ENCODE measurements around the gene XYLT2. TPM values are rescaled to one million over a fixed set of nuclear protein-coding genes. Genes with fewer than 3 reads are reported as not detected.
A peak's percentile ranks its signal among the peaks of the same experiment; 100 is the strongest.

Gene XYLT2
- total and polyA plus RNA-seq, 2 of the 13 experiments (the other 11 are each of a cell fraction or from before 2014, with no cell fraction given) = 17.0 to 22.1 TPM

DNA sequence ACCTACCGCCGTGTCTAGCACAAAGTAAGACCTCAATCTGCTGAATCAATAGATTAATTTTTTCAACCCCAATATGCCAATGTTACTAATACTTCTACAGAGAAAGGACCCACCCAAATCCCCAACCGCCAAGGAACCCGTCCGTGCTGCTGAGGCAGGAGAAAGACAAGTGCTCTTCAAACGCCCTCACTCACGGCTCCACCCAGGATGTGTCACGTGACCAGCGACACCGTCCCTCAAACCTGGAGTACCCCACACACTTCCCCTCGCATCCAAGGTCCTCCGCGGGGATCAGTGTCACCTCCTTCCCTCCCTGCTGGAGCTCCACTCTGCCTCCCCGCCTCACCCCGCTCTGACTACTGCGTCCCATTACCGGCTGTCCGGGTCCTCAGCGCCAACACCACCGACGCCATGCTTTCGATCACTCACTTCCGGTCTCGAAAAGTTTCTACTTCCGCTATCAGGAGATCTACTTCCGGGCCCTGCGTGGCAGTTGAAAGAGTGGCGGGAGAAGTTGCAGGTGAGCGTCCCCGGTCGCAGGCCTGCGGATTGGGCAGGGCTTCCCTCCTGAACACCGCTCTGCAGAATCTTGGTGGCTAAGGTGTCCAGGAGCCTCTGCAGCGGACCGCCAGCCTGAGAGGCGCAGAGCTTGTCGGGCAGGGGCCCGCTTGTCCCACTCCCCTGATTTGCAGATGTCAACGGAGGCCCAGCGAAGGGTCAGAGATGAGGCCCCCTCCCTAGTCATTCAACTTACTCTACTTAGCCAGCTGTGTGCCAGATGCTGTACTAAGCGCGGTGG, 27.0 kb downstream of the XYLT2 start, which contains the start of the genes EME1 and MRPL27 (continued):
- TF ChIP-seq, protein P1, sequence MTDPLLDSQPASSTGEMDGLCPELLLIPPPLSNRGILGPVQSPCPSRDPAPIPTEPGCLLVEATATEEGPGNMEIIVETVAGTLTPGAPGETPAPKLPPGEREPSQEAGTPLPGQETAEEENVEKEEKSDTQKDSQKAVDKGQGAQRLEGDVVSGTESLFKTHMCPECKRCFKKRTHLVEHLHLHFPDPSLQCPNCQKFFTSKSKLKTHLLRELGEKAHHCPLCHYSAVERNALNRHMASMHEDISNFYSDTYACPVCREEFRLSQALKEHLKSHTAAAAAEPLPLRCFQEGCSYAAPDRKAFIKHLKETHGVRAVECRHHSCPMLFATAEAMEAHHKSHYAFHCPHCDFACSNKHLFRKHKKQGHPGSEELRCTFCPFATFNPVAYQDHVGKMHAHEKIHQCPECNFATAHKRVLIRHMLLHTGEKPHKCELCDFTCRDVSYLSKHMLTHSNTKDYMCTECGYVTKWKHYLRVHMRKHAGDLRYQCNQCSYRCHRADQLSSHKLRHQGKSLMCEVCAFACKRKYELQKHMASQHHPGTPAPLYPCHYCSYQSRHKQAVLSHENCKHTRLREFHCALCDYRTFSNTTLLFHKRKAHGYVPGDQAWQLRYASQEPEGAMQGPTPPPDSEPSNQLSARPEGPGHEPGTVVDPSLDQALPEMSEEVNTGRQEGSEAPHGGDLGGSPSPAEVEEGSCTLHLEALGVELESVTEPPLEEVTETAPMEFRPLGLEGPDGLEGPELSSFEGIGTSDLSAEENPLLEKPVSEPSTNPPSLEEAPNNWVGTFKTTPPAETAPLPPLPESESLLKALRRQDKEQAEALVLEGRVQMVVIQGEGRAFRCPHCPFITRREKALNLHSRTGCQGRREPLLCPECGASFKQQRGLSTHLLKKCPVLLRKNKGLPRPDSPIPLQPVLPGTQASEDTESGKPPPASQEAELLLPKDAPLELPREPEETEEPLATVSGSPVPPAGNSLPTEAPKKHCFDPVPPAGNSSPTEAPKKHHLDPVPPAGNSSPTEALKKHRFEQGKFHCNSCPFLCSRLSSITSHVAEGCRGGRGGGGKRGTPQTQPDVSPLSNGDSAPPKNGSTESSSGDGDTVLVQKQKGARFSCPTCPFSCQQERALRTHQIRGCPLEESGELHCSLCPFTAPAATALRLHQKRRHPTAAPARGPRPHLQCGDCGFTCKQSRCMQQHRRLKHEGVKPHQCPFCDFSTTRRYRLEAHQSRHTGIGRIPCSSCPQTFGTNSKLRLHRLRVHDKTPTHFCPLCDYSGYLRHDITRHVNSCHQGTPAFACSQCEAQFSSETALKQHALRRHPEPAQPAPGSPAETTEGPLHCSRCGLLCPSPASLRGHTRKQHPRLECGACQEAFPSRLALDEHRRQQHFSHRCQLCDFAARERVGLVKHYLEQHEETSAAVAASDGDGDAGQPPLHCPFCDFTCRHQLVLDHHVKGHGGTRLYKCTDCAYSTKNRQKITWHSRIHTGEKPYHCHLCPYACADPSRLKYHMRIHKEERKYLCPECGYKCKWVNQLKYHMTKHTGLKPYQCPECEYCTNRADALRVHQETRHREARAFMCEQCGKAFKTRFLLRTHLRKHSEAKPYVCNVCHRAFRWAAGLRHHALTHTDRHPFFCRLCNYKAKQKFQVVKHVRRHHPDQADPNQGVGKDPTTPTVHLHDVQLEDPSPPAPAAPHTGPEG (CRISPR knock-in tag; IDR thresholded peaks at IDR 0.05) = no peak
- TF ChIP-seq MTF2 (CRISPR knock-in tag; IDR thresholded peaks at IDR 0.05; ENCODE audit: borderline replicate concordance) (no peak), STAG1 (CRISPR knock-in tag; IDR thresholded peaks at IDR 0.05) (no peak), SIN3B (IDR thresholded peaks at IDR 0.05; ENCODE audit: low read length) (peak; percentile 99), KDM4B (CRISPR knock-in tag; IDR thresholded peaks at IDR 0.05) (peak; percentile 96), YEATS4 (CRISPR knock-in tag; IDR thresholded peaks at IDR 0.05; ENCODE audit: borderline replicate concordance) (peak; percentile 98), ZNF34 (CRISPR knock-in tag; IDR thresholded peaks at IDR 0.05; ENCODE audit: borderline replicate concordance) (peak; percentile 96), TCF12 (IDR thresholded peaks at IDR 0.05) (no peak), TCF12 (CRISPR knock-in tag; IDR thresholded peaks at IDR 0.05) (peak; percentile 62; the same call in 1 of the 2 replicates)
- TF ChIP-seq, protein P2, sequence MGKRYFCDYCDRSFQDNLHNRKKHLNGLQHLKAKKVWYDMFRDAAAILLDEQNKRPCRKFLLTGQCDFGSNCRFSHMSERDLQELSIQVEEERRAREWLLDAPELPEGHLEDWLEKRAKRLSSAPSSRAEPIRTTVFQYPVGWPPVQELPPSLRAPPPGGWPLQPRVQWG (CRISPR knock-in tag; IDR thresholded peaks at IDR 0.05; ENCODE audit: borderline replicate concordance, low read depth) = no peak
- TF ChIP-seq, protein P3, sequence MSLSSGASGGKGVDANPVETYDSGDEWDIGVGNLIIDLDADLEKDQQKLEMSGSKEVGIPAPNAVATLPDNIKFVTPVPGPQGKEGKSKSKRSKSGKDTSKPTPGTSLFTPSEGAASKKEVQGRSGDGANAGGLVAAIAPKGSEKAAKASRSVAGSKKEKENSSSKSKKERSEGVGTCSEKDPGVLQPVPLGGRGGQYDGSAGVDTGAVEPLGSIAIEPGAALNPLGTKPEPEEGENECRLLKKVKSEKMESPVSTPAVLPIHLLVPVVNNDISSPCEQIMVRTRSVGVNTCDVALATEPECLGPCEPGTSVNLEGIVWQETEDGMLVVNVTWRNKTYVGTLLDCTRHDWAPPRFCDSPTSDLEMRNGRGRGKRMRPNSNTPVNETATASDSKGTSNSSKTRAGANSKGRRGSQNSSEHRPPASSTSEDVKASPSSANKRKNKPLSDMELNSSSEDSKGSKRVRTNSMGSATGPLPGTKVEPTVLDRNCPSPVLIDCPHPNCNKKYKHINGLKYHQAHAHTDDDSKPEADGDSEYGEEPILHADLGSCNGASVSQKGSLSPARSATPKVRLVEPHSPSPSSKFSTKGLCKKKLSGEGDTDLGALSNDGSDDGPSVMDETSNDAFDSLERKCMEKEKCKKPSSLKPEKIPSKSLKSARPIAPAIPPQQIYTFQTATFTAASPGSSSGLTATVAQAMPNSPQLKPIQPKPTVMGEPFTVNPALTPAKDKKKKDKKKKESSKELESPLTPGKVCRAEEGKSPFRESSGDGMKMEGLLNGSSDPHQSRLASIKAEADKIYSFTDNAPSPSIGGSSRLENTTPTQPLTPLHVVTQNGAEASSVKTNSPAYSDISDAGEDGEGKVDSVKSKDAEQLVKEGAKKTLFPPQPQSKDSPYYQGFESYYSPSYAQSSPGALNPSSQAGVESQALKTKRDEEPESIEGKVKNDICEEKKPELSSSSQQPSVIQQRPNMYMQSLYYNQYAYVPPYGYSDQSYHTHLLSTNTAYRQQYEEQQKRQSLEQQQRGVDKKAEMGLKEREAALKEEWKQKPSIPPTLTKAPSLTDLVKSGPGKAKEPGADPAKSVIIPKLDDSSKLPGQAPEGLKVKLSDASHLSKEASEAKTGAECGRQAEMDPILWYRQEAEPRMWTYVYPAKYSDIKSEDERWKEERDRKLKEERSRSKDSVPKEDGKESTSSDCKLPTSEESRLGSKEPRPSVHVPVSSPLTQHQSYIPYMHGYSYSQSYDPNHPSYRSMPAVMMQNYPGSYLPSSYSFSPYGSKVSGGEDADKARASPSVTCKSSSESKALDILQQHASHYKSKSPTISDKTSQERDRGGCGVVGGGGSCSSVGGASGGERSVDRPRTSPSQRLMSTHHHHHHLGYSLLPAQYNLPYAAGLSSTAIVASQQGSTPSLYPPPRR (CRISPR knock-in tag; IDR thresholded peaks at IDR 0.05; ENCODE audit: borderline replicate concordance) = peak; percentile 79
- TF ChIP-seq, protein P4, sequence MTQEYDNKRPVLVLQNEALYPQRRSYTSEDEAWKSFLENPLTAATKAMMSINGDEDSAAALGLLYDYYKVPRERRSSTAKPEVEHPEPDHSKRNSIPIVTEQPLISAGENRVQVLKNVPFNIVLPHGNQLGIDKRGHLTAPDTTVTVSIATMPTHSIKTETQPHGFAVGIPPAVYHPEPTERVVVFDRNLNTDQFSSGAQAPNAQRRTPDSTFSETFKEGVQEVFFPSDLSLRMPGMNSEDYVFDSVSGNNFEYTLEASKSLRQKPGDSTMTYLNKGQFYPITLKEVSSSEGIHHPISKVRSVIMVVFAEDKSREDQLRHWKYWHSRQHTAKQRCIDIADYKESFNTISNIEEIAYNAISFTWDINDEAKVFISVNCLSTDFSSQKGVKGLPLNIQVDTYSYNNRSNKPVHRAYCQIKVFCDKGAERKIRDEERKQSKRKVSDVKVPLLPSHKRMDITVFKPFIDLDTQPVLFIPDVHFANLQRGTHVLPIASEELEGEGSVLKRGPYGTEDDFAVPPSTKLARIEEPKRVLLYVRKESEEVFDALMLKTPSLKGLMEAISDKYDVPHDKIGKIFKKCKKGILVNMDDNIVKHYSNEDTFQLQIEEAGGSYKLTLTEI (CRISPR knock-in tag; conservative IDR thresholded peaks at IDR 0.05) = no peak
- TF ChIP-seq, protein P5, sequence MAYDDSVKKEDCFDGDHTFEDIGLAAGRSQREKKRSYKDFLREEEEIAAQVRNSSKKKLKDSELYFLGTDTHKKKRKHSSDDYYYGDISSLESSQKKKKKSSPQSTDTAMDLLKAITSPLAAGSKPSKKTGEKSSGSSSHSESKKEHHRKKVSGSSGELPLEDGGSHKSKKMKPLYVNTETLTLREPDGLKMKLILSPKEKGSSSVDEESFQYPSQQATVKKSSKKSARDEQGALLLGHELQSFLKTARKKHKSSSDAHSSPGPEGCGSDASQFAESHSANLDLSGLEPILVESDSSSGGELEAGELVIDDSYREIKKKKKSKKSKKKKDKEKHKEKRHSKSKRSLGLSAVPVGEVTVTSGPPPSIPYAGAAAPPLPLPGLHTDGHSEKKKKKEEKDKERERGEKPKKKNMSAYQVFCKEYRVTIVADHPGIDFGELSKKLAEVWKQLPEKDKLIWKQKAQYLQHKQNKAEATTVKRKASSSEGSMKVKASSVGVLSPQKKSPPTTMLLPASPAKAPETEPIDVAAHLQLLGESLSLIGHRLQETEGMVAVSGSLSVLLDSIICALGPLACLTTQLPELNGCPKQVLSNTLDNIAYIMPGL (CRISPR knock-in tag; IDR thresholded peaks at IDR 0.05; ENCODE audit: borderline replicate concordance in 1 of 2, low read depth in 1 of 2) = peak; percentile 88 to 91

All from HepG2 (cell line).